Stomach (tissue), 9 donors: Measurements from ENCODE around the gene CDC42BPB. TPM values are rescaled to one million over a fixed set of nuclear protein-coding genes. Genes with fewer than 3 reads are reported as not detected.

ENCODE experiments used
- DNase-seq, 2 donors: peaks; one replicate each; pipeline versions ENCODE4 v3.0.0 to v3.0.0-alpha.2; 2013 to 2019
- H3K27ac ChIP-seq, 5 donors: fragments of 200-600 bp in 4 of 5; sonication (generic) in 4 of 5; one replicate each; pipeline ENCODE4 v1.5.1; 2013 to 2019; ENCODE audit warnings: mild to moderate bottlenecking in 1 of 5, moderate library complexity in 1 of 5
- H3K27me3 ChIP-seq, 3 donors: fragments of 200-600 bp; sonication (generic); one replicate each; pipeline ENCODE4 v1.5.1; 2017 to 2019; ENCODE audit warnings: mixed run types in 1 of 3
- H3K36me3 ChIP-seq, 4 donors: fragments of 200-600 bp; sonication (generic); 1 replicate in 3 of 4; 2 replicates in 1 of 4; pipeline ENCODE4 v1.5.1; 2016 to 2019
- H3K4me1 ChIP-seq, 4 donors: fragments of 200-600 bp; sonication (generic); one replicate each; pipeline ENCODE4 v1.5.1; 2016 to 2019
- H3K4me3 ChIP-seq, 4 donors: fragments of 200-600 bp; sonication (generic) in 3 of 4; one replicate each; pipeline ENCODE4 v1.5.1; 2016 to 2019; ENCODE audit warnings: mild to moderate bottlenecking in 1 of 4
- H3K9me3 ChIP-seq, 4 donors: fragments of 200-600 bp; sonication (generic); one replicate each; pipeline ENCODE4 v1.5.1; 2016 to 2019
- EP300 ChIP-seq: sonication (generic); formaldehyde crosslinking; IDR thresholded peaks from one replicate; pipeline ENCODE4 v1.6.1; 2017; ENCODE audit warnings: antibody characterized with exemption
- POLR2A ChIP-seq, 4 donors: fragments of 450-650 bp; IDR thresholded peaks; one replicate each; pipeline ENCODE4 v1.6.1; 2016; ENCODE audit warnings: antibody characterized with exemption in 4 of 4, control low read depth in 2 of 4, mild to moderate bottlenecking in 1 of 4, moderate library complexity in 1 of 4
- POLR2AphosphoS5 ChIP-seq, 3 donors: sonication (generic); formaldehyde crosslinking; IDR thresholded peaks; one replicate each; pipeline ENCODE4 v1.6.1; 2016; ENCODE audit warnings: antibody characterized with exemption in 3 of 3
- whole genome bisulfite sequencing, 5 donors: extraction: QIAGEN DNeasy Blood & Tissue Kit in 3 of 5; methylation state at CpG; one replicate each; pipeline versions ENCODE4 v1.1.5 to v1.1.7; 2013 to 2018; 5-methylcytosine and 5-hydroxymethylcytosine counted together
- intact Hi-C: fragments of 100-400 bp; cut with DNase I; formaldehyde crosslinking; loops from one replicate; pipeline ENCODE4 v1.15.1; 2023; ENCODE audit warnings: low total_unique reads
- polyA plus RNA-seq, 3 donors: library from polyadenylated mRNA; stranded (reverse); fragments of 200-250 nt; gene quantifications; one replicate each; pipeline ENCODE4 v1.2.3, GENCODE V29; 2013
- total RNA-seq, 5 donors: library from RNA; depleted of rRNA; stranded (reverse); fragments of >200 nt; gene quantifications; one replicate each; pipeline versions ENCODE4 v1.1.0 to v1.2.3, GENCODE V29; 2014 to 2016
- TF ChIP-seq, protein P1 (sequence below), 7 experiments: fragments of 450-650 bp in 4 of 7; fragments of 200-600 bp in 3 of 7; sonication (generic) in 3 of 7; IDR thresholded peaks; one replicate each; pipeline ENCODE4 v1.5.1; 2016 to 2019; ENCODE audit warnings: antibody characterized with exemption in 7 of 7, control low read depth in 2 of 7, mild to moderate bottlenecking in 1 of 7
- donor health status: healthy with polysubstance abuse.
- donor health status: Bipolar disorder and iron deficiency.
- donor health status: healthy.

Gene CDC42BPB
- total and polyA plus RNA-seq, 8 donors, result 16.3 to 400 (median 127) TPM

DNA sequence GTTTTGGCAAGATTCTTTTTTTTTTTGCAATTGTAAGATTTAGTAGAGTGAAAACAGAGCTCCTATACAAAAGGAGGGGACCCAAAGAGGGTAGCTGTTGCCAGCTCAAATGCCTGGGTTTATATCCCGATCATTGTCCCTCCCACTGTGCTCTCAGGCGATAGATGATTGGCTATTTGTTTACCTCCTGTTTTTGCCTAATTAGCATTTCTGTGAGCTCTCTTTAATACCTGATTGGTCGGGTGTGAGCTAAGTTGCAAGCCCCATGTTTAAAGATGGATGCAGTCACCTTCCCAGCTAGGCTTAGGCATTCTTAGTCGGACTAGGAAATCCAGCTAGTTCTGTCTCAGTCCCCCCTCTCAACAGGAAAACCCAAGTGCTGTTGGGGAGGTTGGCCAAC lies 39.0 kb upstream of the CDC42BPB start:
- intact Hi-C loops, result no loop called here
- H3K27me3 ChIP-seq, result peaks cover 0 to 24% (median 0%) of the 10 kb centered on the region in 3 donors
- no peak for DNase-seq
- H3K4me3 ChIP-seq, result no peak overlapping the region
- TF ChIP-seq, protein P1, sequence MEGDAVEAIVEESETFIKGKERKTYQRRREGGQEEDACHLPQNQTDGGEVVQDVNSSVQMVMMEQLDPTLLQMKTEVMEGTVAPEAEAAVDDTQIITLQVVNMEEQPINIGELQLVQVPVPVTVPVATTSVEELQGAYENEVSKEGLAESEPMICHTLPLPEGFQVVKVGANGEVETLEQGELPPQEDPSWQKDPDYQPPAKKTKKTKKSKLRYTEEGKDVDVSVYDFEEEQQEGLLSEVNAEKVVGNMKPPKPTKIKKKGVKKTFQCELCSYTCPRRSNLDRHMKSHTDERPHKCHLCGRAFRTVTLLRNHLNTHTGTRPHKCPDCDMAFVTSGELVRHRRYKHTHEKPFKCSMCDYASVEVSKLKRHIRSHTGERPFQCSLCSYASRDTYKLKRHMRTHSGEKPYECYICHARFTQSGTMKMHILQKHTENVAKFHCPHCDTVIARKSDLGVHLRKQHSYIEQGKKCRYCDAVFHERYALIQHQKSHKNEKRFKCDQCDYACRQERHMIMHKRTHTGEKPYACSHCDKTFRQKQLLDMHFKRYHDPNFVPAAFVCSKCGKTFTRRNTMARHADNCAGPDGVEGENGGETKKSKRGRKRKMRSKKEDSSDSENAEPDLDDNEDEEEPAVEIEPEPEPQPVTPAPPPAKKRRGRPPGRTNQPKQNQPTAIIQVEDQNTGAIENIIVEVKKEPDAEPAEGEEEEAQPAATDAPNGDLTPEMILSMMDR (IDR thresholded peaks at IDR 0.05), result no peak
- TF ChIP-seq POLR2A (IDR thresholded peaks at IDR 0.05) (no peak), EP300 (no peak), POLR2AphosphoS5 (IDR thresholded peaks at IDR 0.05) (no peak)
- no peaks in the 10 kb centered on the region for H3K36me3 ChIP-seq
- WGBS, 5 donors, result 51 to 68% (median 56%) methylated on average over 4 of the region's 4 CpGs
- peak overlapping the region; percentile 55 to 92 (median 76) for H3K27ac ChIP-seq
- no peaks in the 10 kb centered on the region for H3K9me3 ChIP-seq
- peaks cover 46 to 85% (median 77%) of the 10 kb centered on the region in 4 donors for H3K4me1 ChIP-seq

DNA sequence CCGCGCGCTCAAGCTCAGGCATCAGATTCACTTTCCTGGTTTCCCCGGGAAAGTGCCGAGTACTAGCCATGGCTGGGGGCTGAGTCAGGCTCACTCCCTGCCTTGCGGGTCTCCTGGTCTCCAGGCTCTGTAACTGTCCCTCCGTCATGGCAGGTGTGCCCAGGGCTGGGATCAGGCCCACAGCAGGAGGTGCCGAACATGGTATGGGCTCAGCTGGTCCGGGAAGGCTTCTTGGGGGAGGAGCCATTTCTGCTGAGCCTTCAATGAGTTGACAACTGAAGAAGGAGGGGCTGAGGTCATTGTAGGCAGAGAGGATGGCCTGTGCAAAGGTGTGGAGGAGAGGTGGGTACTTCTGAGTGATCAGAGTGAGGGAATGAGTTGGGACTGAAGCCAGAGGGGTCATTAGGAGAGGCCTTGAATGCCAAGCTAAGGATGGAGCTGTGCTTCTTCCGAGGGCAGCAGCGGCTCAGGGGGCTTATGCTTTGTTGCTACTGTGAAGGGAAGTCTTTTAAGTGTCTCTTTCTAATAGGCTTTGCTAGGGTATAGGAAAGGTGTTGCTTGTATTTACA lies 37.9 kb upstream of the CDC42BPB start:
- TF ChIP-seq, protein P1 (IDR thresholded peaks at IDR 0.05), result no peak
- no peak for TF ChIP-seq EP300
- TF ChIP-seq POLR2AphosphoS5 (IDR thresholded peaks at IDR 0.05), result no peak
- TF ChIP-seq POLR2A (IDR thresholded peaks at IDR 0.05), result no peak
- 33 to 66% (median 48%) methylated on average over 6 to 11 of the region's 11 CpGs for WGBS, 5 donors
- peak overlapping the region in 3 of 4 donors; percentile 11 to 41 (median 19) for H3K4me3 ChIP-seq
- intact Hi-C loops, result no loop called here
- H3K36me3 ChIP-seq, result no peaks in the 10 kb centered on the region
- H3K9me3 ChIP-seq, result no peaks in the 10 kb centered on the region
- peaks cover 53 to 86% (median 78%) of the 10 kb centered on the region in 4 donors for H3K4me1 ChIP-seq
- peak overlapping the region; percentile 81 to 92 (median 85) for H3K27ac ChIP-seq
- peaks cover 0 to 29% (median 0%) of the 10 kb centered on the region in 3 donors for H3K27me3 ChIP-seq
- DNase-seq, result no peak

DNA sequence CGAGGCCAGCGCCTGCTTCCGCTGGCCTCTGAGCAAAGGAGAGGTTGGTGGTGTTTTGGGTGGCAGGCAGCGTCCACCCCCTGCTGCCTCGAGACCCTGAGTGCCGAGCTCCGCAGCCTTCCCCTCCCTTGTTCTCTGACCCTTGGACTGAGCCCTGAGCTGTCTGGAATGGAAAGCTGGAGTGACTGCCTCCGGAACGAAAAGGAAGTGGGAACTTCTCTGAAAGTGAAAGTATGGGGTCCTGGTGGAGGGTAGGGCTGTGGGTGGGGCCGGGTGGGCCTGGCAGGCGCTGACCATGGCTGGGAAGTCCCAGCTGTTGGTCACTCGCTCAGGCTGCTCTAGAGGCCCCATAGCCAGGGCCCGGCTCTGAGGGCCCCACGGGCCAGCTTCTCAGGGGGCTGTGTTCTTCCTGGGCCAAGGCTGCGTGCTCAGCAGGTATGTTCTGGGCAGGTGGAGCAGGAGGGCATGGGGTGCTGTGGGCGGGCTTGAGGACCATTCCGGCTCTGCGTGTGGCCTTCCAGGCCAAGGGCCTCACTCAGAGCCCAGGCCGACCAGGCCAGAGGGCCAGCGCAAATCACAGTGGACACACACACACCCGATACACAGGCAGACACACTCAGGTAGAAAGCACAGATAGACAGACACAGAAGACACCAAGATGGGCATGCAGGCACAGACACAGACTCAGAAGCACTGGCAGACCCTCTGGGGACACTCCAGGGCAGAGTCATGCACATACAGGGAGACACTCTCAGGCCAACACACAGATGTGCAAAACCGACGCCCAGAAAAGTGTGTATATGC lies 37.3 kb upstream of the CDC42BPB start, which contains the start of gene EXOC3L4:
EXOC3L4 (plus strand) TSS at position 320 of the 804 bp plus-strand sequence. CDS start 5,495 bp downstream, outside the sequence.
- peak in 1 of 2 donors; percentile 88 for DNase-seq
- Histone ChIP-seq H3K9me3 (no peaks in the 10 kb centered on the region), H3K27me3 (peaks cover 0 to 24% (median 0%) of the 10 kb centered on the region in 3 donors), H3K36me3 (no peaks in the 10 kb centered on the region), H3K4me3 (peak within 1 kb of the TSS; percentile 11 to 41 (median 20)), H3K27ac (peak within 1 kb of the TSS; percentile 81 to 92 (median 85)), H3K4me1 (peaks cover 52 to 85% (median 74%) of the 10 kb centered on the region in 4 donors)
- intact Hi-C loops, result no loop called here
- WGBS, 5 donors, result 24 to 51% (median 30%) methylated on average over 4 to 23 of the region's 23 CpGs
- TF ChIP-seq POLR2AphosphoS5 (IDR thresholded peaks at IDR 0.05) (peak in 1 of 3 donors; percentile 51), EP300 (no peak)

DNA sequence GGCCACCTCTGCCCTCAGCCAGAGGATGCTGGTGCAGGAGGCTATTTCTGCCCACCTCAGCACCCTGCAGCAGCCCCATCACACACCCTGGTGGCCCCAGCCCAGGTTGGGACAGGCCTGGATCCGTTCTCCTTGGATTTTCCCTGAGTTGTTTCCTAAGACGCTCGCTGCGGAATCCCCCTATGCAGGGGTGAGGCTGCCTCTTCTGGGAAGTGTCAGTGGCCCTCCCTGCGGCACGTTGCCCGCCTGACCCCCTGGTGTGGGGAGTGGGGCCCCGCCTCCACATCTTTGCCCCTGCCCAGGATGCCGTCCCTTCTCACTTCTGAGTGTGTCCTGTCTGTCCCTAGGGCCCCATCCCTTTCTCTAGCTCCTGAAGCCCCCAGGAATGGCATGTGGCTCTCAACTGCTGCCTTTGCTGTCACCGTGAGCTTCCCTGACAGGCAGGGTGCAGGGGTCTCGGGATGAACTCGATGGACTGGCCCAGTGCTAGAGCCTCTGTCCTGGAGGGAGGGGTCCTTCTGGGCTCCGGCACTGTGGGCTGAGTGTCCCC lies 36.6 kb upstream of the CDC42BPB start:
- TF ChIP-seq POLR2AphosphoS5 (IDR thresholded peaks at IDR 0.05) (no peak), EP300 (no peak), POLR2A (IDR thresholded peaks at IDR 0.05) (no peak)
- TF ChIP-seq, protein P1 (IDR thresholded peaks at IDR 0.05), result no peak
- peaks cover 0 to 17% (median 0%) of the 10 kb centered on the region in 3 donors for H3K27me3 ChIP-seq
- H3K9me3 ChIP-seq, result no peaks in the 10 kb centered on the region
- peaks cover 45 to 78% (median 69%) of the 10 kb centered on the region in 4 donors for H3K4me1 ChIP-seq
- intact Hi-C loops, result no loop called here
- H3K27ac ChIP-seq, result peak overlapping the region; percentile 81 to 92 (median 85)
- 64 to 76% (median 73%) methylated on average over 8 to 13 of the region's 13 CpGs for WGBS, 5 donors
- no peak for DNase-seq
- H3K4me3 ChIP-seq, result peak overlapping the region in 3 of 4 donors; percentile 19 to 41 (median 20)
- no peaks in the 10 kb centered on the region for H3K36me3 ChIP-seq
